MM.1S (cell line): ENCODE results near the gene PLXNA2.

Experiments used
- DNase-seq: peaks from one replicate; pipeline ENCODE4 v3.0.0-alpha.2; 2015
- H2AFZ ChIP-seq: fragments of 300-600 bp; sonication (generic); 2 replicates; pipeline ENCODE4 v1.6.0; 2016; ENCODE audit warnings: antibody characterized with exemption, low read length
- H3F3A ChIP-seq: fragments of 300-600 bp; sonication (generic); 2 replicates; pipeline ENCODE4 v1.6.1; 2016; ENCODE audit warnings: mild to moderate bottlenecking, antibody characterized with exemption, low read length, moderate library complexity, mixed read lengths; ENCODE audit not compliant: insufficient read depth
- H3K27ac ChIP-seq: fragments of 300-600 bp; sonication (generic); 2 replicates; pipeline ENCODE4 v1.5.1; 2016; ENCODE audit warnings: mild to moderate bottlenecking, low read length
- H3K27me3 ChIP-seq: fragments of 300-600 bp; sonication (generic); replicated peaks from 2 replicates; pipeline ENCODE4 v1.6.0; 2016; ENCODE audit warnings: low read length; ENCODE audit not compliant: insufficient read depth
- H3K36me3 ChIP-seq: fragments of 300-600 bp; sonication (generic); replicated peaks from 2 replicates; pipeline ENCODE4 v1.6.1; 2016; ENCODE audit warnings: mild to moderate bottlenecking, low read length, mixed read lengths; ENCODE audit not compliant: insufficient read depth
- H3K4me1 ChIP-seq: fragments of 300-600 bp; sonication (generic); 2 replicates; pipeline ENCODE4 v1.6.1; 2016; ENCODE audit warnings: low read length, mixed read lengths
- H3K4me2 ChIP-seq: fragments of 300-600 bp; sonication (generic); 2 replicates; pipeline ENCODE4 v1.6.0; 2016; ENCODE audit warnings: low read depth, low read length
- H3K4me3 ChIP-seq: fragments of 300-600 bp; sonication (generic); 2 replicates; pipeline ENCODE4 v1.5.1; 2016; ENCODE audit warnings: low read length, mixed read lengths
- H3K79me2 ChIP-seq: fragments of 300-600 bp; sonication (generic); 2 replicates; pipeline ENCODE4 v1.6.1; 2016; ENCODE audit warnings: mixed run types, low read length, mixed read lengths
- H3K9ac ChIP-seq: fragments of 300-600 bp; sonication (generic); 2 replicates; pipeline ENCODE4 v1.6.1; 2016; ENCODE audit warnings: low read length, mixed read lengths
- H3K9me2 ChIP-seq: fragments of 300-600 bp; sonication (generic); replicated peaks from 2 replicates; pipeline ENCODE4 v1.6.1; 2016; ENCODE audit warnings: mild to moderate bottlenecking, low read length, mixed read lengths; ENCODE audit not compliant: insufficient read depth
- H3K9me3 ChIP-seq: fragments of 300-600 bp; sonication (generic); replicated peaks from 2 replicates; pipeline ENCODE4 v1.6.1; 2016; ENCODE audit warnings: mild to moderate bottlenecking, low read length, mixed read lengths; ENCODE audit not compliant: insufficient read depth
- H4K20me1 ChIP-seq: fragments of 300-600 bp; sonication (generic); 2 replicates; pipeline ENCODE4 v1.6.1; 2016; ENCODE audit warnings: mild to moderate bottlenecking, low read length, moderate library complexity, mixed read lengths; ENCODE audit not compliant: insufficient read depth
- EZH2 ChIP-seq: fragments of 300-600 bp; sonication (generic); optimal IDR thresholded peaks from 2 replicates; pipeline ENCODE3; 2017; ENCODE audit warnings: low read depth, mild to moderate bottlenecking, antibody characterized with exemption, low read length, mixed read lengths
- EZH2phosphoT487 ChIP-seq: fragments of 300-600 bp; sonication (generic); IDR thresholded peaks from 2 replicates; pipeline ENCODE4 v1.6.1; 2018; ENCODE audit warnings: antibody characterized with exemption, low read length
- TF ChIP-seq, protein P1 (sequence below): fragments of 300-600 bp; sonication (generic); IDR thresholded peaks from 2 replicates; pipeline ENCODE4 v1.5.1; 2016; ENCODE audit warnings: antibody characterized with exemption, low read length, mixed read lengths

Gene PLXNA2

GRCh38 chr1:208153386-208153785, 90.8 kb downstream of the PLXNA2 start:
- no peaks in the 10 kb centered on the region for H3K4me1 ChIP-seq
- no peaks in the 10 kb centered on the region for H4K20me1 ChIP-seq
- no peak overlapping the region for H3K4me3 ChIP-seq
- no peaks in the 10 kb centered on the region for H3K9me3 ChIP-seq
- H3F3A ChIP-seq = no peaks in the 10 kb centered on the region
- DNase-seq = no peak
- no peak overlapping the region for H3K27ac ChIP-seq
- TF ChIP-seq, protein P1, sequence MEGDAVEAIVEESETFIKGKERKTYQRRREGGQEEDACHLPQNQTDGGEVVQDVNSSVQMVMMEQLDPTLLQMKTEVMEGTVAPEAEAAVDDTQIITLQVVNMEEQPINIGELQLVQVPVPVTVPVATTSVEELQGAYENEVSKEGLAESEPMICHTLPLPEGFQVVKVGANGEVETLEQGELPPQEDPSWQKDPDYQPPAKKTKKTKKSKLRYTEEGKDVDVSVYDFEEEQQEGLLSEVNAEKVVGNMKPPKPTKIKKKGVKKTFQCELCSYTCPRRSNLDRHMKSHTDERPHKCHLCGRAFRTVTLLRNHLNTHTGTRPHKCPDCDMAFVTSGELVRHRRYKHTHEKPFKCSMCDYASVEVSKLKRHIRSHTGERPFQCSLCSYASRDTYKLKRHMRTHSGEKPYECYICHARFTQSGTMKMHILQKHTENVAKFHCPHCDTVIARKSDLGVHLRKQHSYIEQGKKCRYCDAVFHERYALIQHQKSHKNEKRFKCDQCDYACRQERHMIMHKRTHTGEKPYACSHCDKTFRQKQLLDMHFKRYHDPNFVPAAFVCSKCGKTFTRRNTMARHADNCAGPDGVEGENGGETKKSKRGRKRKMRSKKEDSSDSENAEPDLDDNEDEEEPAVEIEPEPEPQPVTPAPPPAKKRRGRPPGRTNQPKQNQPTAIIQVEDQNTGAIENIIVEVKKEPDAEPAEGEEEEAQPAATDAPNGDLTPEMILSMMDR = no peak
- TF ChIP-seq EZH2phosphoT487 (no peak), EZH2 (no peak)
- no peaks in the 10 kb centered on the region for H3K9me2 ChIP-seq
- H3K9ac ChIP-seq = no peak overlapping the region
- H3K4me2 ChIP-seq = no peak overlapping the region
- H3K27me3 ChIP-seq = no peaks in the 10 kb centered on the region
- H3K79me2 ChIP-seq = no peaks in the 10 kb centered on the region
- no peaks in the 10 kb centered on the region for H3K36me3 ChIP-seq
- H2AFZ ChIP-seq = no peak overlapping the region

DNA sequence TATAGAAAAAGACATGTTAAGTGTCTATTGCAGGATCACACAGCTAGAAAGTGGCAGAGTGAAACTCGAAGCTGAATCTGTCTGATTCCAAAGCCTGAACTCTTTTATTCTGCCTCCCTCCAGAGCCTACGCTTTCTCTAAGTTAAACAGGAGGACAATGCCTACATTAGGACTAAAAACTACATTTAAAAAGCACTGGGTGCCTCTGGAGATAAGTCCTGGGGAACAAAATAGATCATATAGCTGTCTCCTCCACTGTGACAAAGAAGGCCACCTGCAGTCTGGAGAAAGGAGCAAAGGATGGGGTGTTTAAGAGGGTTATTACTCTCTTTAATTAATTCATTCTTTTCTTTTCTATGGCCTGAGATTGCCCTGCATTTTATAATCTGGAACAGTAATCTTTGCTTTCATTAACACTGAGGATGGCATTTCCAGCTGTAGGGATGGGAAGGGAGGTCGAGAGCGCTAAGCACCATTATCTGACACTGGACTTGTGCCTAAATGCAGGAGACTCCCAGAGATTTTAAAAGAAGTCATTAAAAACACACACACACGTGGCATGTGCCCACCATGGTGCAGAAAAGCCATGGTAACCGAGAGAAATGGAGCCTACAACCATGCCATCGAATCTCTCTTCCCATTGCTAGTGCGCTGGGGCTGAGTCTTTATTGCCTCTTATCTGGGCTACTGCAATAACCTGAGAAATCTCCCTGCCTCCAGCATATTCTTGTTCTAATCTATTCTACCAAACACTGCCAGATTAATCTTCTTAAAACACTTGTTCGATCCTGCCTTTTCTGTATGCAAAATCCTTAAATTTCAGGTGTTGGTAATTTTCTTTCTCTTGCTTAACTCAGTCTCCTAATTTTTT, 92.2 kb downstream of the PLXNA2 start:
- Histone ChIP-seq H3K36me3 (no peaks in the 10 kb centered on the region), H3K4me1 (no peaks in the 10 kb centered on the region), H2AFZ (no peak overlapping the region), H3F3A (no peaks in the 10 kb centered on the region), H3K9me3 (no peaks in the 10 kb centered on the region), H3K4me3 (no peak overlapping the region), H3K9me2 (no peaks in the 10 kb centered on the region), H3K4me2 (no peak overlapping the region), H3K27me3 (no peaks in the 10 kb centered on the region), H3K79me2 (no peaks in the 10 kb centered on the region), H4K20me1 (no peaks in the 10 kb centered on the region), H3K9ac (no peak overlapping the region), H3K27ac (no peak overlapping the region)
- TF ChIP-seq EZH2phosphoT487 = no peak
- TF ChIP-seq EZH2 = no peak
- TF ChIP-seq, protein P1 = no peak
- DNase-seq = no peak

DNA sequence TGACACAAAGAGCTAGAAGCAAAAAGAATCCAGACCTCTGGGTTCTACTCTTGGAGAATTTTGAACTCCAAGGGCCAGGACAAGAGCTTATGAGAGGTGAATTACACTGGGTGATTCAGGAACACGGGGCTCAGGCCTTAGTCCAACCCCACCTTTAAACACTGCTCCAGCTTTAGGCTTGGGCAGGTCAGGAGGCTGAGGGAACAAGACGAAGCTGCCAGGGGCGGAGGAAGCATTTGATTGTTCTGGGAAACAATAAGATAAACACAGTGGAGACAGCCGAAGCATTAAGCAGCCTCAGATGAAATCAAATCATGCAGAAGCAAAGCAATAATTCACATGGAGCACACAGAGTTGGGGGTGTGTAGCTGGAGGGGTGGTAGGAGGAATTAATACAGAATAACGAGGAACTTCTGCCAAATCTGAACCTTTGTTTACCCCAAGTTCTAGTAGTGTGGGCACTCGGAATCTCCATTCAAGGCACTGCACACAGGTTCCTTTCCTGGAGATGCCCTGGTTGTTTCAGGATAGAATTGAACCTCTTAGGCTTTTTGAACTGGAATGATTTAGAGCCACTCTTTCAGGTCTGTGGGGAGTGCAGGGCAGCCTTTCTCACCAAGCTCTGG, 93.2 kb downstream of the PLXNA2 start:
- H3K9me3 ChIP-seq = no peaks in the 10 kb centered on the region
- no peaks in the 10 kb centered on the region for H3F3A ChIP-seq
- no peaks in the 10 kb centered on the region for H3K27me3 ChIP-seq
- no peak overlapping the region for H3K4me3 ChIP-seq
- H3K4me2 ChIP-seq = no peak overlapping the region
- H3K79me2 ChIP-seq = no peaks in the 10 kb centered on the region
- H3K36me3 ChIP-seq = no peaks in the 10 kb centered on the region
- no peaks in the 10 kb centered on the region for H4K20me1 ChIP-seq
- no peak for DNase-seq
- H3K4me1 ChIP-seq = no peaks in the 10 kb centered on the region
- no peak overlapping the region for H3K9ac ChIP-seq
- no peak overlapping the region for H2AFZ ChIP-seq
- H3K27ac ChIP-seq = no peak overlapping the region
- no peaks in the 10 kb centered on the region for H3K9me2 ChIP-seq
- no peak for TF ChIP-seq EZH2phosphoT487
- TF ChIP-seq, protein P1 = no peak
- no peak for TF ChIP-seq EZH2
